ENCODE data around the gene CD247. TPM values are rescaled to one million over a fixed set of nuclear protein-coding genes. Genes with fewer than 3 reads are reported as not detected.

CD247 gene
- total and polyA plus RNA-seq, 9 of the 15 experiments (the other 6 are each of a cell fraction or from before 2014, with no cell fraction given): 0.08 to 0.42 (median 0.28) TPM; not detected in 5

GRCh38 chr1:167420510-167420909, 97.8 kb downstream of the CD247 start (continued):
- TF ChIP-seq RBM14 (IDR thresholded peaks at IDR 0.05; ENCODE audit: borderline replicate concordance, insufficient read depth, low read depth, low read length): no peak
- TF ChIP-seq NCOA2 (IDR thresholded peaks at IDR 0.05; ENCODE audit: partially characterized antibody in 2 of 2): no peak
- TF ChIP-seq ZNF436 (CRISPR knock-in tag; IDR thresholded peaks at IDR 0.05): no peak
- TF ChIP-seq SAP30 (IDR thresholded peaks at IDR 0.05; ENCODE audit: borderline replicate concordance, insufficient read depth, low read depth, low read length, poor library complexity, severe bottlenecking): no peak
- TF ChIP-seq STAT5A (IDR thresholded peaks at IDR 0.05; ENCODE audit: borderline replicate concordance, low read length): no peak
- no peak for TF ChIP-seq PRMT5 (CRISPR knock-in tag; IDR thresholded peaks at IDR 0.05)
- no peak for TF ChIP-seq CREB3 (tag; conservative IDR thresholded peaks at IDR 0.05; ENCODE audit: low read depth)
- TF ChIP-seq MAFF (IDR thresholded peaks at IDR 0.05; ENCODE audit: low read length): peak; percentile 83
- no peak for TF ChIP-seq ZNF586 (CRISPR knock-in tag; conservative IDR thresholded peaks at IDR 0.05)
- no peak for TF ChIP-seq DLX4 (CRISPR knock-in tag; IDR thresholded peaks at IDR 0.05)
- no peak for TF ChIP-seq ZNF239 (CRISPR knock-in tag; IDR thresholded peaks at IDR 0.05)
- no peak for TF ChIP-seq RREB1 (CRISPR knock-in tag; IDR thresholded peaks at IDR 0.05)
- TF ChIP-seq ZNF224 (CRISPR knock-in tag; IDR thresholded peaks at IDR 0.05): no peak
- no peak for TF ChIP-seq CHD2 (IDR thresholded peaks at IDR 0.05; ENCODE audit: low read depth, low read length)
- no peak for TF ChIP-seq ETV6 (IDR thresholded peaks at IDR 0.05; ENCODE audit: borderline replicate concordance in 1 of 2, low read depth in 2 of 2, low read length in 1 of 2)
- TF ChIP-seq ETV6 (CRISPR knock-in tag; IDR thresholded peaks at IDR 0.05; ENCODE audit: borderline replicate concordance): no peak
- no peak for TF ChIP-seq ZBTB8A (IDR thresholded peaks at IDR 0.05; ENCODE audit: partially characterized antibody)
- TF ChIP-seq NKRF (IDR thresholded peaks at IDR 0.05; ENCODE audit: borderline replicate concordance): no peak
- TF ChIP-seq MEF2D (tag; conservative IDR thresholded peaks at IDR 0.05; ENCODE audit: low read depth): no peak
- TF ChIP-seq ZEB2 (IDR thresholded peaks at IDR 0.05): 0 out of 2 replicates have a peak, but pooled peaks have one; percentile 33
- TF ChIP-seq SMC3 (conservative IDR thresholded peaks at IDR 0.05; ENCODE audit: insufficient read depth, low read depth, low read length): no peak
